Mucosa of descending colon (tissue), 3 donors: ENCODE data around the gene RAVER2. TPM values are rescaled to one million over a fixed set of nuclear protein-coding genes. Genes with fewer than 3 reads are reported as not detected.
A peak's percentile ranks its signal among the peaks of the same experiment; 100 is the strongest.

Experiments
- ATAC-seq: fragments of 200-7000 bp; cut with Tn5 transposase; one replicate; pipeline ENCODE4 v1.9.1; 2020; ENCODE audit warnings: mild to moderate bottlenecking, moderate library complexity
- DNase-seq, 3 donors: peaks; one replicate each; pipeline ENCODE4 v3.0.0-alpha.2; 2020
- H3K36me3 ChIP-seq: fragments of 200-600 bp; one replicate; pipeline ENCODE4 v1.8.0; 2021; ENCODE audit warnings: low read depth, mild to moderate bottlenecking
- H3K4me1 ChIP-seq: fragments of 200-600 bp; one replicate; pipeline ENCODE4 v1.8.0; 2021; ENCODE audit warnings: low read depth, mild to moderate bottlenecking
- H3K4me3 ChIP-seq: fragments of 200-600 bp; one replicate; pipeline ENCODE4 v1.8.0; 2021; ENCODE audit warnings: mild to moderate bottlenecking
- H3K9me3 ChIP-seq: fragments of 200-600 bp; one replicate; pipeline ENCODE4 v1.8.0; 2021; ENCODE audit warnings: mild to moderate bottlenecking
- CTCF ChIP-seq: fragments of 200-600 bp; IDR thresholded peaks from one replicate; pipeline ENCODE4 v1.8.0; 2022; ENCODE audit warnings: antibody characterized with exemption, mild to moderate bottlenecking
- intact Hi-C, 2 donors: fragments of 100-400 bp; cut with DNase I in 1 of 2; cut with micrococcal nuclease in 1 of 2; formaldehyde crosslinking; loops; one replicate each; pipeline versions ENCODE4 v1.11.0 to v1.11.1; 2022; cut with DNase I, micrococcal nuclease
- total RNA-seq, 3 donors: library from RNA; stranded (reverse); fragmentation: NEBNext Ultra II Directional in 2 of 3; extraction: Animal tissue kit (Norgen Biotek cat#: 25700) in 2 of 3; gene quantifications; one replicate each; pipeline versions ENCODE4 v1.2.1 to v1.2.4, GENCODE V29; 2021 to 2023
- donor health status: DM: no; HTN: no; CAD: no; lungs with moderate emphysema.
- donor health status: DM: no; HTN: no; CAD: no.
- donor health status: DM: no; HTN: yes; CAD: no.

Gene RAVER2
- total RNA-seq, 3 donors from 2014 or later, result 35.9 to 81.0 (median 46.3) TPM

GRCh38 chr1:64850846-64851245 is 106.0 kb downstream of the RAVER2 start:
- no peaks in the 10 kb centered on the region for H3K4me1 ChIP-seq
- DNase-seq (no peak), ATAC-seq (no peak)
- no peak overlapping the region for H3K4me3 ChIP-seq
- intact Hi-C loops, result no loop called here
- no peaks in the 10 kb centered on the region for H3K9me3 ChIP-seq
- no peaks in the 10 kb centered on the region for H3K36me3 ChIP-seq
- TF ChIP-seq CTCF, result no peak

- H3K4me3 ChIP-seq, result no peak overlapping the region
- no peaks in the 10 kb centered on the region for H3K9me3 ChIP-seq
- DNase-seq (no peak), ATAC-seq (no peak)
- H3K36me3 ChIP-seq, result no peaks in the 10 kb centered on the region
- intact Hi-C loops, result no loop called here
- TF ChIP-seq CTCF, result no peak
- no peaks in the 10 kb centered on the region for H3K4me1 ChIP-seq
These were observed 106.8 kb downstream of the RAVER2 start for GRCh38 chr1:64851664-64852063.

- DNase-seq (no peak), ATAC-seq (no peak)
- no peaks in the 10 kb centered on the region for H3K4me1 ChIP-seq
- no peak for TF ChIP-seq CTCF
- H3K9me3 ChIP-seq, result no peaks in the 10 kb centered on the region
- no peaks in the 10 kb centered on the region for H3K36me3 ChIP-seq
- intact Hi-C loops, result no loop called here
- no peak overlapping the region for H3K4me3 ChIP-seq
These were observed 109.8 kb downstream of the RAVER2 start for GRCh38 chr1:64854674-64855073.

GRCh38 chr1:64855557-64855956 is 110.7 kb downstream of the RAVER2 start:
- no peak overlapping the region for H3K4me3 ChIP-seq
- intact Hi-C loops, result no loop called here
- no peaks in the 10 kb centered on the region for H3K4me1 ChIP-seq
- no peak for ATAC-seq
- no peak for TF ChIP-seq CTCF
- H3K9me3 ChIP-seq, result no peaks in the 10 kb centered on the region
- no peak for DNase-seq
- no peaks in the 10 kb centered on the region for H3K36me3 ChIP-seq

- H3K9me3 ChIP-seq, result no peaks in the 10 kb centered on the region
- no peaks in the 10 kb centered on the region for H3K36me3 ChIP-seq
- intact Hi-C loops, result no loop called here
These were observed 111.7 kb downstream of the RAVER2 start for GRCh38 chr1:64856553-64856952.

More at GRCh38 chr1:64856553-64856952, 111.7 kb downstream of the RAVER2 start:
- TF ChIP-seq CTCF, result no peak
- no peaks in the 10 kb centered on the region for H3K4me1 ChIP-seq
- no peak overlapping the region for H3K4me3 ChIP-seq
- DNase-seq, result peak; percentile 17 to 63 (median 39)
- ATAC-seq, result peak; percentile 70
